ENCODE data around the gene ZFHX3. TPM values are rescaled to one million over a fixed set of nuclear protein-coding genes. Genes with fewer than 3 reads are reported as not detected.

Gene ZFHX3
- total and polyA plus RNA-seq, 10 of the 15 experiments (the other 5 are each of a cell fraction or from before 2014, with no cell fraction given) = 0.68 to 8.6 (median 2.0) TPM

DNA sequence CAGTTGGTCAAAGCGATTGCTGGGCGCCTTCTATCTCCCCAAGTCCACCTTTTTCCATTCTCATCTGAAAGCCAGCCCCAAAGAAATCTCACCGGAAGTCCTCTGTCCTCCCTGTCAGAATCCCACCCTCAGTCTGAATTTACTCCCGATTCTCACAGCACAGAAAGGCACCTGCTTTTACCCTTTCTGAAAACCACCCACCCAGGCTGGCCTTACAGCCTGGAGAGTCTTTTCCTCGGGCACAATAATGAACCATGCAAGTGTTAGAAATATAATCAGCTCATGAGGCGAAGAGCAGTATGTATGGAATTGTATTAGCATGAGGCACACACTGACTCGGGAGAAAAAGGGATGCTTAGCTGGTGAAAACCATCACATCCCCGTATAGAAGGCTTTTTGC is 1.2 kb upstream of the ZFHX3 start (continued):
- TF ChIP-seq, protein P1, sequence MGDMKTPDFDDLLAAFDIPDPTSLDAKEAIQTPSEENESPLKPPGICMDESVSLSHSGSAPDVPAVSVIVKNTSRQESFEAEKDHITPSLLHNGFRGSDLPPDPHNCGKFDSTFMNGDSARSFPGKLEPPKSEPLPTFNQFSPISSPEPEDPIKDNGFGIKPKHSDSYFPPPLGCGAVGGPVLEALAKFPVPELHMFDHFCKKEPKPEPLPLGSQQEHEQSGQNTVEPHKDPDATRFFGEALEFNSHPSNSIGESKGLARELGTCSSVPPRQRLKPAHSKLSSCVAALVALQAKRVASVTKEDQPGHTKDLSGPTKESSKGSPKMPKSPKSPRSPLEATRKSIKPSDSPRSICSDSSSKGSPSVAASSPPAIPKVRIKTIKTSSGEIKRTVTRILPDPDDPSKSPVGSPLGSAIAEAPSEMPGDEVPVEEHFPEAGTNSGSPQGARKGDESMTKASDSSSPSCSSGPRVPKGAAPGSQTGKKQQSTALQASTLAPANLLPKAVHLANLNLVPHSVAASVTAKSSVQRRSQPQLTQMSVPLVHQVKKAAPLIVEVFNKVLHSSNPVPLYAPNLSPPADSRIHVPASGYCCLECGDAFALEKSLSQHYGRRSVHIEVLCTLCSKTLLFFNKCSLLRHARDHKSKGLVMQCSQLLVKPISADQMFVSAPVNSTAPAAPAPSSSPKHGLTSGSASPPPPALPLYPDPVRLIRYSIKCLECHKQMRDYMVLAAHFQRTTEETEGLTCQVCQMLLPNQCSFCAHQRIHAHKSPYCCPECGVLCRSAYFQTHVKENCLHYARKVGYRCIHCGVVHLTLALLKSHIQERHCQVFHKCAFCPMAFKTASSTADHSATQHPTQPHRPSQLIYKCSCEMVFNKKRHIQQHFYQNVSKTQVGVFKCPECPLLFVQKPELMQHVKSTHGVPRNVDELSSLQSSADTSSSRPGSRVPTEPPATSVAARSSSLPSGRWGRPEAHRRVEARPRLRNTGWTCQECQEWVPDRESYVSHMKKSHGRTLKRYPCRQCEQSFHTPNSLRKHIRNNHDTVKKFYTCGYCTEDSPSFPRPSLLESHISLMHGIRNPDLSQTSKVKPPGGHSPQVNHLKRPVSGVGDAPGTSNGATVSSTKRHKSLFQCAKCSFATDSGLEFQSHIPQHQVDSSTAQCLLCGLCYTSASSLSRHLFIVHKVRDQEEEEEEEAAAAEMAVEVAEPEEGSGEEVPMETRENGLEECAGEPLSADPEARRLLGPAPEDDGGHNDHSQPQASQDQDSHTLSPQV (IDR thresholded peaks at IDR 0.05) = no peak
- TF ChIP-seq RELB (IDR thresholded peaks at IDR 0.05; ENCODE audit: low read depth) (no peak), MTA2 (IDR thresholded peaks at IDR 0.05; ENCODE audit: low read depth) (no peak), SIN3A (IDR thresholded peaks at IDR 0.05; ENCODE audit: low read depth, low read length) (no peak)

DNA sequence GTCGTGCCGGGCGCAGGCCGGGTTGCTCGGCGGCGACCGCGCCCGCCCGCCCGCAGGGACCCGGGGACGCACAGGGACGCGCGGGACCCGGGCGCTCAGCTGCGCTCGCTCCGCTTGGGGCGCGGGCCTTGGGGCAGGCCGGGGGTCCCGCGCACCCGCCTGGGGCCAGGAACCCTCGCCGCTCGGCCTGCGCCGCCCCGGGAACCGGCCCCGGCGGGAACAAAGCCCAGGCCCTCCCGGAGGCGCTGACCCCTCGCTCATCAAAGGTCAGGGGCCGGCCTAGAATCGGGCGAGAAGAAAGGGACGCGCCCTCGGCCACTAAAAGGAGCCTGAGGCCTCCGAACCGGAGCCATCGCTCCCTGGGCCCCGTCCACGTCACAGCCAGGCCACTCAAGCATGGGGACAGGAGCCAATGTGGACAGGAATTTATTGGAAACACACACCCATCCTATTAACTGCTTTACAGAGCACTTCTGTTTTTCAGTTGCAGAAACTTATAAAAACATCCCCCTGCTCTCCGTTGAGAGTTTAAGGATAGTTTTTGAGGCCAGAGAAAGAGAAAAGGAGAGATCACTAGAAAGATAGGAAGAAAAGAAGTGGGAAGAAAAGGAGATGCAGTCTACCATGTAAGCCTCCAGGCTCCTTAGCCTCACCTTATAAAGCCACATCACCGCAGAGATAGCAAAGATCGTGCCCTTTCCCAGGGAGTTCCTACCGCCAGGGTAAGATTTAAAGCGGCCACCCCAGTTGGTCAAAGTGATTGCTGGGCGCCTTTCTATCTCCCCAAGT is 558 bp upstream of the ZFHX3 start:
- peak overlapping the region; percentile 75 for H3K4me2 ChIP-seq (ENCODE audit: control insufficient read depth, insufficient read depth)
- DNase-seq (ENCODE audit: low read depth, low spot score) (no peak), ATAC-seq (peak; percentile 7), FAIRE-seq (no peak)
- intact Hi-C loops (cut with micrococcal nuclease; ENCODE audit: unreplicated experiment) (no loop called here), in situ Hi-C loops (cut with MboI) (no loop called here)
- ChIA-PET POLR2A (interaction anchor here (1.1 kb wide), 1 partner anchor 11 kb away, joined by 4 read pairs; no protein-coding TSS in a partner anchor), RAD21 (ENCODE audit: unreplicated experiment) (interaction anchor here (1.1 to 2.4 kb wide), 4 partner anchors 11 to 216 kb away, joined by 3 to 20 read pairs (median 6); no protein-coding TSS in a partner anchor), SMC1A (ENCODE audit: uncharacterized antibody, unreplicated experiment) (interaction anchor here (1.0 to 2.4 kb wide), 5 partner anchors 10 to 216 kb away, joined by 4 to 13 read pairs (median 11); no protein-coding TSS in a partner anchor), CTCF (interaction anchor here (0.9 to 11.3 kb wide), 5 partner anchors 11 to 458 kb away, joined by 3 to 57 read pairs (median 4); no protein-coding TSS in a partner anchor)
- no TSS peak for BruUV-seq (replicated peaks)
- H3K9ac ChIP-seq (ENCODE audit: control insufficient read depth, insufficient read depth, low read length) = peak overlapping the region; percentile 69
- WGBS (ENCODE audit: insufficient coverage, insufficient replicate concordance, low lambda C conversion rate, missing lambda C conversion rate) = 28% methylated on average over 22 of the region's 57 CpGs
- peak overlapping the region; percentile 40 for H2AFZ ChIP-seq (ENCODE audit: control insufficient read depth, low read depth, low read length)
- peak overlapping the region; percentile 80 for H3K4me3 ChIP-seq
- H4K20me1 ChIP-seq (ENCODE audit: control insufficient read depth, insufficient read depth) = no peaks in the 10 kb centered on the region
- peaks cover 14% of the 10 kb centered on the region for H3K79me2 ChIP-seq (ENCODE audit: control insufficient read depth, insufficient read depth, low read length)
- no peaks in the 10 kb centered on the region for H3K9me3 ChIP-seq (replicated peaks; ENCODE audit: control insufficient read depth, insufficient read depth, low read length)
- peak overlapping the region; percentile 67 for H3K27ac ChIP-seq (ENCODE audit: control insufficient read depth, insufficient read depth)
- peaks cover 19% of the 10 kb centered on the region for H3K4me1 ChIP-seq (ENCODE audit: control insufficient read depth, insufficient read depth, low read length)
- H3K27me3 ChIP-seq (replicated peaks in 1 of 2; ENCODE audit: control insufficient read depth in 2 of 2, insufficient read depth in 2 of 2, low read length in 1 of 2) = no peaks in the 10 kb centered on the region
- no peaks in the 10 kb centered on the region for H3K36me3 ChIP-seq (ENCODE audit: control insufficient read depth in 2 of 2, insufficient read depth in 2 of 2, low read length in 1 of 2)
- TF ChIP-seq PML (IDR thresholded peaks at IDR 0.05; ENCODE audit: low read length) (no peak), TCF7 (IDR thresholded peaks at IDR 0.05; ENCODE audit: borderline replicate concordance) (no peak)
- TF ChIP-seq, protein P2, sequence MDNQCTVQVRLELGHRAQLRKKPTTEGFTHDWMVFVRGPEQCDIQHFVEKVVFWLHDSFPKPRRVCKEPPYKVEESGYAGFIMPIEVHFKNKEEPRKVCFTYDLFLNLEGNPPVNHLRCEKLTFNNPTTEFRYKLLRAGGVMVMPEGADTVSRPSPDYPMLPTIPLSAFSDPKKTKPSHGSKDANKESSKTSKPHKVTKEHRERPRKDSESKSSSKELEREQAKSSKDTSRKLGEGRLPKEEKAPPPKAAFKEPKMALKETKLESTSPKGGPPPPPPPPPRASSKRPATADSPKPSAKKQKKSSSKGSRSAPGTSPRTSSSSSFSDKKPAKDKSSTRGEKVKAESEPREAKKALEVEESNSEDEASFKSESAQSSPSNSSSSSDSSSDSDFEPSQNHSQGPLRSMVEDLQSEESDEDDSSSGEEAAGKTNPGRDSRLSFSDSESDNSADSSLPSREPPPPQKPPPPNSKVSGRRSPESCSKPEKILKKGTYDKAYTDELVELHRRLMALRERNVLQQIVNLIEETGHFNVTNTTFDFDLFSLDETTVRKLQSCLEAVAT (IDR thresholded peaks at IDR 0.05) = peak; percentile 73
- TF ChIP-seq, protein P3, sequence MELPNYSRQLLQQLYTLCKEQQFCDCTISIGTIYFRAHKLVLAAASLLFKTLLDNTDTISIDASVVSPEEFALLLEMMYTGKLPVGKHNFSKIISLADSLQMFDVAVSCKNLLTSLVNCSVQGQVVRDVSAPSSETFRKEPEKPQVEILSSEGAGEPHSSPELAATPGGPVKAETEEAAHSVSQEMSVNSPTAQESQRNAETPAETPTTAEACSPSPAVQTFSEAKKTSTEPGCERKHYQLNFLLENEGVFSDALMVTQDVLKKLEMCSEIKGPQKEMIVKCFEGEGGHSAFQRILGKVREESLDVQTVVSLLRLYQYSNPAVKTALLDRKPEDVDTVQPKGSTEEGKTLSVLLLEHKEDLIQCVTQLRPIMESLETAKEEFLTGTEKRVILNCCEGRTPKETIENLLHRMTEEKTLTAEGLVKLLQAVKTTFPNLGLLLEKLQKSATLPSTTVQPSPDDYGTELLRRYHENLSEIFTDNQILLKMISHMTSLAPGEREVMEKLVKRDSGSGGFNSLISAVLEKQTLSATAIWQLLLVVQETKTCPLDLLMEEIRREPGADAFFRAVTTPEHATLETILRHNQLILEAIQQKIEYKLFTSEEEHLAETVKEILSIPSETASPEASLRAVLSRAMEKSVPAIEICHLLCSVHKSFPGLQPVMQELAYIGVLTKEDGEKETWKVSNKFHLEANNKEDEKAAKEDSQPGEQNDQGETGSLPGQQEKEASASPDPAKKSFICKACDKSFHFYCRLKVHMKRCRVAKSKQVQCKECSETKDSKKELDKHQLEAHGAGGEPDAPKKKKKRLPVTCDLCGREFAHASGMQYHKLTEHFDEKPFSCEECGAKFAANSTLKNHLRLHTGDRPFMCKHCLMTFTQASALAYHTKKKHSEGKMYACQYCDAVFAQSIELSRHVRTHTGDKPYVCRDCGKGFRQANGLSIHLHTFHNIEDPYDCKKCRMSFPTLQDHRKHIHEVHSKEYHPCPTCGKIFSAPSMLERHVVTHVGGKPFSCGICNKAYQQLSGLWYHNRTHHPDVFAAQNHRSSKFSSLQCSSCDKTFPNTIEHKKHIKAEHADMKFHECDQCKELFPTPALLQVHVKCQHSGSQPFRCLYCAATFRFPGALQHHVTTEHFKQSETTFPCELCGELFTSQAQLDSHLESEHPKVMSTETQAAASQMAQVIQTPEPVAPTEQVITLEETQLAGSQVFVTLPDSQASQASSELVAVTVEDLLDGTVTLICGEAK (IDR thresholded peaks at IDR 0.05; ENCODE audit: borderline replicate concordance) = peak; percentile 21; the same call in 1 of the 2 replicates
